Measurements from ENCODE around the gene GRIA4. TPM values are rescaled to one million over a fixed set of nuclear protein-coding genes. Genes with fewer than 3 reads are reported as not detected.

GRIA4 gene
- total and polyA plus RNA-seq, 4 donors, result not detected

GRCh38 chr11:105741488-105742020 is 131.7 kb downstream of the GRIA4 start:
- Histone ChIP-seq H3K9ac (ENCODE audit: low read depth in 1 of 2, low read length in 2 of 2) (no peak overlapping the region), H3K9me3 (ENCODE audit: control insufficient read depth in 4 of 4, low read length in 3 of 4) (no peaks in the 10 kb centered on the region), H3K36me3 (ENCODE audit: control insufficient read depth in 4 of 4, insufficient read depth in 3 of 4, low read depth in 1 of 4, low read length in 3 of 4) (no peaks in the 10 kb centered on the region), H3K27me3 (ENCODE audit: control insufficient read depth in 4 of 4, insufficient read depth in 4 of 4, low read length in 3 of 4) (no peaks in the 10 kb centered on the region), H3K27ac (ENCODE audit: low read depth in 1 of 2, low read length in 2 of 2) (no peak overlapping the region), H3K4me1 (ENCODE audit: control insufficient read depth in 4 of 4, insufficient read depth in 4 of 4, low read length in 3 of 4) (no peaks in the 10 kb centered on the region), H3K4me3 (ENCODE audit: low read depth in 1 of 3, low read length in 3 of 3) (no peak overlapping the region)
- WGBS, result 39% methylated on average over 2 of the region's 2 CpGs
- no peak for DNase-seq (ENCODE audit: low spot score)
- TF ChIP-seq SP1 (IDR thresholded peaks at IDR 0.05) (no peak), EGR1 (IDR thresholded peaks at IDR 0.05; ENCODE audit: low read depth in 2 of 2) (no peak), GABPA (IDR thresholded peaks at IDR 0.05 in 1 of 2, conservative IDR thresholded peaks at IDR 0.05 in 1 of 2) (no peak), RAD21 (IDR thresholded peaks at IDR 0.05) (no peak)

- TF ChIP-seq RXRA (IDR thresholded peaks at IDR 0.05), result no peak
- no peak for TF ChIP-seq SP1 (IDR thresholded peaks at IDR 0.05)
- no peak for TF ChIP-seq JUND (IDR thresholded peaks at IDR 0.05)
- Histone ChIP-seq H3K4me1 (ENCODE audit: control insufficient read depth in 4 of 4, insufficient read depth in 4 of 4, low read length in 3 of 4) (no peaks in the 10 kb centered on the region), H3K36me3 (ENCODE audit: control insufficient read depth in 4 of 4, insufficient read depth in 3 of 4, low read depth in 1 of 4, low read length in 3 of 4) (no peaks in the 10 kb centered on the region), H3K9me3 (ENCODE audit: control insufficient read depth in 4 of 4, low read length in 3 of 4) (no peaks in the 10 kb centered on the region), H3K27ac (ENCODE audit: low read depth in 1 of 2, low read length in 2 of 2) (no peak overlapping the region), H3K4me3 (ENCODE audit: low read depth in 1 of 3, low read length in 3 of 3) (no peak overlapping the region), H3K27me3 (ENCODE audit: control insufficient read depth in 4 of 4, insufficient read depth in 4 of 4, low read length in 3 of 4) (no peaks in the 10 kb centered on the region), H3K9ac (ENCODE audit: low read depth in 1 of 2, low read length in 2 of 2) (no peak overlapping the region)
- no peak for DNase-seq (ENCODE audit: low spot score)
- WGBS, result 61% methylated on average over 1 of the region's 1 CpG
Observed at GRCh38 chr11:105754260-105754659, 144.4 kb downstream of the GRIA4 start.

GRCh38 chr11:105754716-105755115 is 144.8 kb downstream of the GRIA4 start:
- no peaks in the 10 kb centered on the region for H3K36me3 ChIP-seq (ENCODE audit: control insufficient read depth in 4 of 4, insufficient read depth in 3 of 4, low read depth in 1 of 4, low read length in 3 of 4)
- no peak overlapping the region for H3K9ac ChIP-seq (ENCODE audit: low read depth in 1 of 2, low read length in 2 of 2)
- 81% methylated on average over 1 of the region's 1 CpG for WGBS
- TF ChIP-seq ATF3 (IDR thresholded peaks at IDR 0.05), result no peak
- TF ChIP-seq MAX (IDR thresholded peaks at IDR 0.05), result no peak
- no peak for TF ChIP-seq FOXA1 (IDR thresholded peaks at IDR 0.05)
- no peak for TF ChIP-seq REST (IDR thresholded peaks at IDR 0.05)
- no peak for TF ChIP-seq NR2F2 (IDR thresholded peaks at IDR 0.05)
- no peak for TF ChIP-seq HNF4G (IDR thresholded peaks at IDR 0.05)
- TF ChIP-seq CTCF (IDR thresholded peaks at IDR 0.05; ENCODE audit: low read depth, low read length, missing input control), result no peak
- TF ChIP-seq FOXA2 (IDR thresholded peaks at IDR 0.05), result no peak
- TF ChIP-seq GABPA (IDR thresholded peaks at IDR 0.05 in 1 of 2, conservative IDR thresholded peaks at IDR 0.05 in 1 of 2), result no peak
- no peak for TF ChIP-seq EGR1 (IDR thresholded peaks at IDR 0.05; ENCODE audit: low read depth in 2 of 2)
- TF ChIP-seq RXRA (IDR thresholded peaks at IDR 0.05), result no peak
- TF ChIP-seq RAD21 (IDR thresholded peaks at IDR 0.05), result no peak
- no peak for TF ChIP-seq TAF1 (conservative IDR thresholded peaks at IDR 0.05)
- TF ChIP-seq YY1 (IDR thresholded peaks at IDR 0.05), result no peak
- TF ChIP-seq ZBTB33 (IDR thresholded peaks at IDR 0.05), result no peak
- no peak for TF ChIP-seq HNF4A (conservative IDR thresholded peaks at IDR 0.05)
- TF ChIP-seq SP1 (IDR thresholded peaks at IDR 0.05), result no peak
- no peak for TF ChIP-seq JUND (IDR thresholded peaks at IDR 0.05)
- DNase-seq (ENCODE audit: low spot score), result no peak
- H3K4me1 ChIP-seq (ENCODE audit: control insufficient read depth in 4 of 4, insufficient read depth in 4 of 4, low read length in 3 of 4), result no peaks in the 10 kb centered on the region
- no peaks in the 10 kb centered on the region for H3K27me3 ChIP-seq (ENCODE audit: control insufficient read depth in 4 of 4, insufficient read depth in 4 of 4, low read length in 3 of 4)
- no peak overlapping the region for H3K27ac ChIP-seq (ENCODE audit: low read depth in 1 of 2, low read length in 2 of 2)
- H3K9me3 ChIP-seq (ENCODE audit: control insufficient read depth in 4 of 4, low read length in 3 of 4), result no peaks in the 10 kb centered on the region
- no peak overlapping the region for H3K4me3 ChIP-seq (ENCODE audit: low read depth in 1 of 3, low read length in 3 of 3)

Data from liver (tissue), 9 donors.